Embryonic facial prominence (tissue), 1 donor: ENCODE measurements around the gene CYB5R2.
A peak's percentile ranks its signal among the peaks of the same experiment; 100 is the strongest.

Experiments used
- DNase-seq: peaks from one replicate; pipeline ENCODE4 v3.0.0-alpha.2; 2016; ENCODE audit errors: extremely low spot score

The CYB5R2 gene

DNA sequence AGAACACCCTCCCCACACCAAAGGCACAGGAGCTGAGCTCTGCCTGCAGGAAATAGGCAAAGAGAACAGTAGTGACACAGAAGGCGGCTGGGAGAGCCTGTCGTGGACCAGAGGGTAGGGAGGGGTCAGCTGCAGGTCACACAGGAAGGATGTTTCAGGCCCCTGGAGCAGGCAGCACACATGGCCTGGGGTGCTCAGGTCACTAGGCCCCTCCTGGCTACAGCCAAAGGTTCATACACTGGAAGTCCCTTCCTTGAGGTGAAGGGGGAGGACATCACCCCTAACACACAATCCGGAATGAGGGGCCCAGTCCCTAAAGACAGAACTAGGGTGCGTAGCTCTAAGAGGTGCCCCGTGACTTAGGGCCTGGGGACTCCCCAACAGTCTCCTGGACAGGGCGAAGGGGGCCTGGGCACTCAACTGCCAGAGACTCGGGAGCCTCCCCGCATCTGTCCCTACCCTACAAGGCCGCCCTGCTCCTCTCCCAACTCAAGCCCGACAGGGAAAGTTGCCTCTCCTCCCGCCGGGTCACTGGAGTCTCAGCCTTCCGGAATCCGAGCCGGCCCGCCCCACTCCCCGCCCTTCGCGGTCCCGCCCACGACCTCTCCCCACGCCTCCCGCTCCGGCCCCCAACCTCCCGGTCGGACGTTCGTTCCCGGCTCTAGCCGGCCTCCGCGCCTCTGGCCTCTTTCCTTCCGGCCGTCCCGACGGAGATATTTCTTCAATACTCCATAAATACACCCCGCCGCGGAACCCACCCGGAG lies at the start of gene CYB5R2:
Gene CYB5R2 (minus strand): TSS at position 541 of the 764 bp plus-strand sequence. CDS start 675 bp downstream, outside the sequence.
- no peak for DNase-seq

DNA sequence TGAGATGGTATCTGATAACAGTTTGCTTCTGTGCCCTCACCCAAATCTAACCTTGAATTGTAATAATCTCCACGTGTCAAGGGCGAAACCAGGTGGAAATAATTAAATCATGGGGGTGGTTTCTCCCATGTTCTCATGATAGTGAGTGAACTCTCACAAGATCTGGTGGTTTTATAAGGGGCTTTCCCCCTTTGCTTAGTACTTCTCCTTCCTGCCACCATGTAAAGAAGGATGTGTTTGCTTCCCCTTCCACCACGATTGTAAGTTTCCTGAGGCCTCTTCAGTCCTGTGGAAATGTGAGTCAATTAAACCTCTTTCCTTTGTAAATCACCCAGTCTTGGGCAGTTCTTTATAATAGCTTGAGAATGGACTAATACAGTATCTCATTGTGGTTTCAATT lies 41.5 kb upstream of the CYB5R2 start:
- no peak for DNase-seq

DNA sequence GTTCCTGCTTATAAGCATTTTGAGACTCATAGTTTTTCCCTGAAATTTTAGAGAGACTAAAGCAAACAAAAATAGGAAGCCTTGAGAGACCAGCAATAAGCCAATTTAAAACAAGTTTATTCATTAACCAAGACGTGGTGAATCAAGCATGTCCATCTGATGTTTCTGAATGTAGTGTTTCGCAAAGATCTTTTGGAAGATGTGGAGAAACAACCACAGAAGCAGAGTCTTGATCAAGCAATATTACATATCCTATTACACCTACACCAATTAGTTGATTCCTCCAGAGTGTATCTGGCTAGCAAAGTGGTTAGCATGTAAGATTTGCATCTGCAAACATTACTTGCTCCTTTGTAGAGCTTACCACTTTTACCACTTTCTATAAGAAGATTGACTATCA lies 33.1 kb upstream of the CYB5R2 start, which contains the start of gene OVCH2:
Gene OVCH2 (minus strand): TSS at position 101 of the 400 bp plus-strand sequence. CDS start 83 bp downstream, at position 18.
- DNase-seq = no peak

DNA sequence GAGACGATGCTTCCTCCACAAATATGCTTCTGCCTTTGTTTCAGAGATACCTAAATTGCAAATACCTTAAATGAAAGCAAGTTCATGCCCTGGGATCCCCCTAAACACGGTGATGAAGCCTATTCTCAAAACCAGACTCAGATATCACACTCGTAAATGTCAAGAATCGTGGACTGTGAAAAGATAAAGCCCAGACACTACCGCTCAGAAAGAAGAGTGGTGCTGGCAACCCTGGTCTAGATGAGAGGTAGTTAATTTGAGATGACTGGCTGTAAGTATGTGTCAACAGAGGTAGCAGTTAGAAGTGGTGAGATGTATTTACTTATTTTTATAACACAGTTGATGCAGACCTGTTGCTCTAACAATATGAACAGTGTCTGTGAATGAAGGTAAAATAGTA lies 30.4 kb upstream of the CYB5R2 start:
- DNase-seq = no peak

DNA sequence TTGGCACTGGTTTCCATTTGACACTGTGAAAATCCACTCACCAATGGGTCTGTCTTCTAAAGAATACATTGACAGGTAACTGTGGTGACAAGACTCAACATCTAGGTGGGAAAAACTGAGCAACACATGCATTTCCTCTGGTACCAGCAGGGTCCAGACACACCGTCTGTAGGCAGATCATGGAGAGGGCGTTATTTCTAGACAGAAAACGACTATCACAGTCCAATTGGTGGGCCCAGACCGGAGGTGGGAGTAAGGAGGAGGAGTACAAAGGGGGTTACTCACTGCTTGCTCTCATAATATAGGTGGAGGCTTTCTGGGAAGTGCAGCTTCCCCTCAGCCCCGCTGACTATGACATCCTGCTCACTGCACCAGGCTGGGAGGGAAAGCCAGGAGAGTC lies 23.1 kb upstream of the CYB5R2 start:
- no peak for DNase-seq

DNA sequence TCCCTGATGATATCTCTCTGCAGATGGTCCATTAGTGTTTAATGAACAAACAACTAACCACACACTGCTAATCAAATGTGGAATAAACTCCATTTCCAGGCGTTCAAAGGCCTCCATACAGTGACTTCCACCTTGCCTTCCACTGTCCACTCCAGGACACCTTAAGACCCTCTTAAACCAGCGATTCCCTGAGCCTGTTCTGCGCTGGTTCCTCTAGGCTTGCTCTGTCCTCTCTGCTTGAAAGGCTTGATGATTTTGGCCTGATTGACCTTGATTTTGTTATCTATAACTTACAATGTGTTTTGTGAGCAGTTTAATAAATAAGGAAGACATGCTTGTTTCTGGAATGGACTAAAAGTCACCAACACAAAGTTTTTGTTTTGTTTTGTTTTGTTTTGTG lies 20.9 kb upstream of the CYB5R2 start:
- DNase-seq = no peak

DNA sequence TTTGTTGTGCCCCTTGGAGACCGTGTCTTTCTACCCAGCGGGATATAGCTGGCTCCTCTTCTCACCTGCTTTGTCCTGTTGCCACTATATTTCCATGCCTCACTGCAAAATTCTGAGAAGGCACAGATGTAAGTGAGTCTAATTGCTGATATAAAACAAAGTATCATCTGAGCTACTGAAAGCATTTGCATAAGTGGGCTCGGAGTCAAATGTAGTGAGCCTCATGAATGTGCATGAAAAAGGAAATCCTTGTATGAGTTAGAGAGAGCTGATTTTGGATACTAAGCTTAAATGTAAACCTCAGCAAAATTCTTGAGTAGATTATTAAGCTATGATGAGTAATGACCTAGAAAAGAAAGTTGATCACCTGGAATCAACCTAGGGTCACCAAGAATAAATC lies 19.1 kb upstream of the CYB5R2 start:
- no peak for DNase-seq

DNA sequence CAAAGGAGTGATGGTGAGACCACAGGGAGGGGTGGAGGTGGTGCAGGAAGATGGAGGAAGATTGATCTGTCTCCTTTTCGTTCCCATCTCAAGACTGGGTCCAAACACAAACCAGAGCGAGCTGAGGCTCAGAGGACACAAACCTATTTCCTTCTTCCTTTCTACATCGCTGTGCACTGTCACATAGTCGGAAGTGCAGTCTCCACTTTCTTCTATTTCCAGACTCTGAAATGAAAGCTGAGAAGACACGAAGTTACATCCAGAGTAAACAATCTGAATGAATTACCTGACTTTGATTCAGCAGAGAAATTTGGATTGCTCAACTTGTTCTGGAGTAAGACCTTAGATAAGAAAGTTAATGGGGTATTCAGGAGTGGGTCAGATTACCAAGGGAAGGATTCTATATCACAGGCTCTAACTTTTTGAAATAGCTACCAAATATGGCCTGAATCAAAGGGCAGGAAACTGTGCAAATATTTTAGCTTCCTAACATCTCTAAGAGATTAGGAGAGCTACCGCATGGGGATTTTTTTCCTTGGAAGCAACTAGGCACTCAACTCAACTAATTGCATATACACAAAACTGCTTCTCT lies 18.6 kb upstream of the CYB5R2 start:
- no peak for DNase-seq

DNA sequence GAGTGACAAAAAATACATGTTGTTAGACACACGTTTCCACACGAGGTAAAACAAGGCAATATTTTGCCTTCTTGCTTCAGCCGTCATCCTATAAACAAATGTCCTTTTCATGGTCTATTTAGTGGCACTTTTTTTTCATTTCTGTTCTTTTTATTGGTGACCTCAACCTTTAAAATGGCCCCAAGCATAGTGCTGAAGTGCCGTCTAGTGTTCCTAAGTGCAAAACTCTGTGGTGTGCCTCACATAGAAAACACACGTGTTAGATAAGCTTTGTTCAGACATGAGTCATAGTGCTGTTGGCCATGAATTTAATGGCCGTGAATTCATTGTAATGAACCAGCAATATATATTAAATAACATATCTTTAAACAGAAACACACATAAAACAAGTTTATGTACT lies 17.3 kb upstream of the CYB5R2 start:
- no peak for DNase-seq

DNA sequence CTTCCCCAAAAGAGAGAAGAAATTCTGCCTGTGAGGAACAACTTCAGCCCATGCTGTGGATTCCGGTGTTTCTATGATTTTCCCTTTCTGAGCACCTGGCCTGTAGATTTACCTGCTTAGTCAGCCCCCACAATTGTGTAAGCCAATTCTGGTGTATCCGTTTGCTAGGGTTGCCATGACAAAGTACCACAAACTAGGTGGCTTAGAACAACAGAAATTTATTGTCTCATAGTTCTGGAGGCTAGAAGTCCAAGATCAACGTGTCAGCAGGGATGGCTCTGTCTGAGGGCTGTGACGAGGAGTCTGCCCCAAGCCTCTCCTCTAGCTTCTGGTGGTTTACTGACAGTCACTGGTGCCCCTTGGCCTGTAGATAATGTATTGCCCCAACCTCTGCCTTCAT lies 15.9 kb upstream of the CYB5R2 start:
- no peak for DNase-seq

DNA sequence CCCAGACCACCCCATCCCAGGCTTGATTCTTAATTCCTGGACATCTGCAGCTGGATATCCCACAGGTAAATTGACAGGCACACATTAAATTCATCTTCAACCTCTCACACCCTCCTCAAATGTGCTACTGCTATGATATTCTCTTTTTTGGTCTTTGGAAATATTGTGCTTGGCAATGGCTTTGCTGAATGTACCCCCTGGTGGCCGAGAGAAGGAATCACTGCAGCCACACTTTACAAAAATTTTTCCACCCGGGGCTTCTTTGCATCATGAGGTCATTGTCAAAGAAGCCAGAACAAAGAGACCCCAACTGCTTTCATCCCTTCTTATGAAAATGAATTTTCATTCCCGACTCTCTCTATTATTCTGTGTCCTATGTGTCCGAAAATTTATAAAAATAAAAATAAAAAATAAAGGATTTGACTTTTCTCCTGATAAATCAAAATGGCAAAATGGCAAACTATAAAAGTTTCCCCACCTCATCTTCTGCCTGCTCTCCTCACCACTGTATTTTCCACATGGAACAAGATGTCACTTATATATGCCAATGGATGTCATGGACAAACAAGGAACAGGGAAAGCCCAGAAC lies 15.0 kb upstream of the CYB5R2 start:
- peak; percentile 46 for DNase-seq

DNA sequence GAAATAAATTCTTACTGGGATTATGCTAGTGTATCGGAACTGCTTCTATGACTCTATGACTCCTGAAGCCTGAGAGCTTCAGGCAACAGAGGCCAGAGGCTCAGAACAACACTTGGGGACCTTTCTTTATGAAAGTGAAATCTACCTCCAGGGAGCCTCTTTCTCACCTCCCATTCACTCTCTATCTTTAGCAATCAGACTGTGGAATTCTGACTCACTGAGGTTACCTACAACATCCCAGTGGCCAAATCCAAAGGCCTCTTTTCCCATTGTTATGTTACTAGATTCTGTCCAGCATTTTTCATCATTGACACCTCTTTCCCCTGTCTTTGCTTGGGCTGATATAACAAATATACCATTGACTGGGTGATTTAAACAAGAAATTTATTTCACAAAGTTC lies 14.1 kb upstream of the CYB5R2 start:
- DNase-seq = no peak

DNA sequence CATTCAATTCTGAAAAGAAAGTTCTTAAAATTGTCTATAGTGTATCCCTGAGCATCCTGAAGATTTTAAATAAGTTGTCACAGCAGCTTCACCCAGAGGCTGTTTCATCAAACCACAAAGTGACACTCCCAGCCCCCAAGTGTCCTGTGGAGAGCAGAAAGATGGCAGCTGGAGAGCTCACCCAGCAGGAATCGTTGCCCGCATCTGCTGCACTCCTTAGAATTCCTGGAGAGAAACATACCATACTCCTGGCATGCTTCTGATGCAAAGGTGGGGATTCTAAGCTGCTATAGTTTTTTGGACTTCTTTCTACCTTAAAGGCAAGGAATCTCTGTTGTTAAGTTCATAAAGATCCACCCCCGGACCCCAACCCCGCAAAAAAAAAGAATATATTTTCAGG lies 13.5 kb upstream of the CYB5R2 start:
- no peak for DNase-seq

DNA sequence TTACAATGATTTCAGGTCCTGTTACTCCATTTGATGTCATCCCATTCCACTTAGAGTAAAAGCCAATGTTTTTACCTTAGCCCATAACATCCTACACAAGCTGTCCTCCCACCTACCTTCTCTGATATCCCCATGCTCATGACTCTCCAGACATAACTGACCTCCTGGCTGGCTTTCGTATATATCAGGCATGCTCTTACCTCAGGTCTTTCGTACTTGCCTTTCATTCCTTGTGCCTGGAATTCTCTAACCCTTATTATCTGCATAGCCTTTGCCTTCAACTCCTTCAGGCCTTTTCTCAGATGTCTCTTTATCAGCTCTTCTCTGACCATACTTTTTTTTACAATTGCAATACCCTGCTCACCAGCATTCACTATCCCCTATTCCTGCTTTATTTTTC lies 10.3 kb upstream of the CYB5R2 start:
- DNase-seq = no peak

DNA sequence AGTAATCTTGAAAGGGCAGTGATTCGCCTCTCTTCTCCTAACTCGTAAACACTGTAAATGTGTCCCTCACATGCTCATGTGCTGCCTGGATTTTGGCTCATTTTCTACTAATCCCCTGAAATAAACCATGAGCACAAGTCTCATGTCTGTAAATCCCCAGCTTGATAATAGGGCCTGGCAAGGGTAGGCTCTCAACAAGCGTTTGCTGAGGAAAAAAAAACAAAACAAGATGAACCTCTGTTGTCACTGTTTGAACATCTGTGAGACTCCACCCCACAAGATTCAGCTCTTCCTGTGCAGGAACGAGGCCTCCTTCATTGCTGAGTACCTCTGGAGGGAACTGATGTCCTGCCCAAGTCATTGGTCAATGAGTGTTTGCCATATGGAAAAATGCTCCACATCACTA lies 4.5 kb upstream of the CYB5R2 start:
- no peak for DNase-seq

DNA sequence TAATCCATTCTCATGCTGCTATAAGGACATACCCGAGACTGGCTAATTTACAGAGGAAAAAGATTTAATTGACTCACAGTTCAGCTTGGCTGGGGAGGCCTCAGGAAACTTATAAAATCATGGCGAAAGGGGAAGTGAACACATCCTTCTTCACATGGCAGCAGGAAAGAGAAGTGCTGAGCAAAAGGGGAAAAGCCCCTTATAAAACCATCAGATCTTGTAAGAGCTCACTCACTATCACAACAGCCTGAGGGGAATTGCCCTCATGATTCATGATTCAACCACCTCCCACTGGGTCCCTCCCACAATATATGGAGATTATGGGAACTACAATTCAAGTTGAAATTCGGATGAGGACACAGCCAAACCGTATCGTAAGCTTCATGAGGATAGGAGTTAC lies 3.8 kb upstream of the CYB5R2 start:
- no peak for DNase-seq

DNA sequence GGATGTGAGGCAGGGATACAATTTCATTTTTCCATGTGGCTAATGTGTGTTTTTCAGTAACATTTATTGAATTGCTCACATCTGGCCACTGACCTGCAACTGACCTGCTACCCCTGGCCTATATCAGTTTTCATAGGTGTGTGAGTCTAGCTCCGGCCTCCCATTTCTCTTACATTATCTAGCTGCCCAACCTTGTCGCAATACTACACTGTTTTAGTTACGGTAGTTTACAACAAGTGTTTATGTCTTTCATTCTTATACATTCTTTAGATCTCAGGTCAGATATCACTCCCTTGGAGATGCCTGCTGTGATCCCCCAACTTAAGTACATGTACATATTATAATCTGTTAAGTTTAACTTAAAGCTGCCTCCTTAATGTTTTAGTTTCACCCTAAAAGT lies 2.3 kb upstream of the CYB5R2 start:
- DNase-seq = no peak

DNA sequence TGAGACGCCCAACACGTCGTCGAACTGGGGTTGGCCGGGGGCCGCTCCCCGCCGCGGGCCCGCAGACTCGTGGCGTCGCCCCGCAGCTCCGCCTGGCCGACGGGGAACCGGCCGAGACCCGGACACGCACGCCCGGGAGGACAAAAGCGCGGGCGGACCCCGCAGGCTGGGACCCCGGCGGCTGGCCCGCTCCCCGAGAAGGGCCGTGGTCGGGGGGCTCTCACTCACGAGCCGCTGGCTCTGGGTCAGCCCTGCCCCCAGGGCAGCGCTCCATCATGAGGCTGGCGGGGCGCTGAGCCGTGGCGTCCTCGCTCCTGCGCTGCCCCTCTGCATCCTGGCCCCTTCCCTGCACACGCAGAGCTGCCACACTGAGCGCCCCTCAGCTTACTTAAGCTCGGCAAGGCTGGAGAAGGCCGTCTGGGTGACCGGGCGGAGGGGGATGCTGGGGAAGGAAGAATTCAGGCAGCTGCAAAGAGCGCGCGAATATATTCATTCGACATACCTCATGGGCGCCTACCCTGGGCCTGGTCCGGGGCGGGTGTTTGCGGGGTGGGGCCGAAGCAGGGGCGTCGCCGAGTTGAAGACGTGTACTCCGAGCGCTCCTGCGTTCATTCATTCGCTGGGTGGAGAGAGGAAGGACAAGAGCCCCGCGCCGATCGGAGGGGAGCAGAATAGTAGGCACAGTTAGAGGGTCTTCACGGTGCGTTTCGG lies 579 bp upstream of the CYB5R2 start:
- DNase-seq = peak; percentile 29

DNA sequence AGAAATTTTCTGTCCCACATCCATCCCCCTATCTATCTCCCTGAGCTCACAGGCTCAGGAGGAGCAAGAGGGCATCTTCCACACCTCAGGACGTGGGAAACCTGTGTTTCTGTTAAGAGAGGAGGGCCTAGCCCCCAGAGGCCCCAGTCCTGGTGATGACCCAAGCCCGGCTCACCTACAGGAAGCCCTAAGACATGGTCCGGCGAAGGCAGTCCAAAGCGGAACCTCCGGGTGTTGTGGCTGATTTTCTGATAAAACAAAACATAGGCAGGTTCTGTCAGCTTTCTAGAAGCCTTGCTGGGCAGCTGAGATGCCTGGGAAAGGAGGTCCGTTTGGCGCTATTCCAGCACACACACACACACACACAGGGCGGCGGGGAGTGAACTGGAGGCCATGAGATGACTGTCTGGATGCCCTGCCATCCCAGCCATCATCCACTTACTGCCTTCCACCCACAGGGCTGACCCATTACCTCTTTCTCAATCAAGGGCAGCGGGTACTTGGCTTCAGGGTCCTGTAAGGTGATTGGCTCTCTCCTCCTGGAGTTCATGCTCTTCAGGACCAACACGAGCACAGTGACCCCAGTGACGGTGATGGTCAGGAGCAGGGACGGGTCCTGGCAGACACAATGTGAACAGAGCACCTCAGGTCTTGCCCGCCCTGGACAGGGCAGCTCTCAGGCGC lies 882 bp downstream of the CYB5R2 start:
- DNase-seq = no peak

DNA sequence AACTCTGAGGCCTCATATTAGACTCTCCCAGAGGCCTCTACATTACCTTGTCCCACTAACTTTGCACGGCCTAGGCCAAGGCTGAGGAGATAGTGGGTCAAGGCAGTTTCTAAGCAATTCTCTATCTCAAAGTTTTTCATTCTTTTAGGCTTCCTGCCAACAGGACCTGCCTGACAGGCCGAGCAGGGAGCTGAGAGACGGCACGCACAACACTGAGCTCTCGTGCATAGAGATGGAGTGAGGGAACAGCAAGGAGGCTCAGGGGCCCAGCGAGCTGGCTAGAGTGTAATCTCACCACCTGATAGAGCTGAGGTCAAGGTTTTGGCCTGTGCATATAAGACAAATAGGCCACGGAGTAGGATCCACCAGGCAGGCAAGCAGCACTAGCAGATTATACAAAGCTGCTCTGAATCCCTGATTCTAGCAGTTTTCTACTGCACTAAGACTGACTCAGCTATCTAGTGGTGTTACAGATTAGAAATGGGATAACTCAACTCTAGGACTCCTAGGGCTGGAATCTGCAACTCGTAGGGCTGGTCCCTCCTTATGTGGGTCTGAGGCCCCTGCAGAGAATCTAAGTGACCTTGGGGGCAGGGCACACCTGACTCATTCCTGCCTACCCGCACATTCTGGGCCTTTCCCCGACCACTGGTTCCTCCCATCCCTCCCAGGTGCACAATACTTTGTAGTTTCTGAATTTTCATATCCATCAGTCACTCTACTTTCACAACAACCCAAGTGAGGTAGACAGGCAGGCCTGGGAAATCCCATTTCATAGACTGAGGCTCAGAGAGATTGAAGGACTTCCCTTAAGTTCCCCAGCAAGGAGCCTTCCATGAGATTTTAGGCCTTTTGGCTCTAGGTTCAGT lies 1.7 kb downstream of the CYB5R2 start:
- no peak for DNase-seq

DNA sequence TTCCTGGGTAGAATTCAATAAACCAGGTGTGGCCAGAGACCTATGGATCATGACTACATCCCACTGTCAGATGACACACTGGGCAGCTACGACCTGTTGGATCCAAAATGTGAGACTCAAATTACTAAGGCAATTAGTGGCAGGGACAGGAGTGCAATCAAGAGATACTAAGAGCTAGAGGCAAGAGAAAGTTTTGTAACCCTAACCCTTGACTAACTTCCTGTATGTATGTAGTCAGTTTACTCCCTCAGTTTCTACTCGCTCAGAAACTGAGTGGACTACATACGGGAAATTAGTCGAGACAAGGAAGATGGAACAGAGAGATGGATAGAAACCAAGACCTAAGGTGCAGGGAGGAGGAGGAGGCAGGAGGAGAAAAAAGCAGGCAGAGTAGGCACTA lies 2.7 kb downstream of the CYB5R2 start:
- no peak for DNase-seq
